Measurements from ENCODE around the gene KRTAP17-1.

- TF ChIP-seq EP300 (IDR thresholded peaks at IDR 0.05) (no peak), POLR2A (IDR thresholded peaks at IDR 0.05; ENCODE audit: low read depth) (no peak)
These were observed 16.1 kb upstream of the KRTAP17-1 start for GRCh38 chr17:41331606-41332005.
